GM12892 (cell line): ENCODE measurements around the gene MROH8.

Source experiments
- POLR2A ChIP-seq: IDR thresholded peaks from 2 replicates; pipeline ENCODE4 v1.6.1; 2011; ENCODE audit warnings: low read depth, low read length, control low read depth
- POLR2AphosphoS5 ChIP-seq: IDR thresholded peaks from 2 replicates; pipeline ENCODE4 v1.6.1; 2011; ENCODE audit warnings: low read depth, low read length, control low read depth
- TAF1 ChIP-seq: IDR thresholded peaks from 2 replicates; pipeline ENCODE4 v1.6.1; 2011; ENCODE audit warnings: low read depth, mild to moderate bottlenecking, control low read depth, low read length, borderline replicate concordance

DNA sequence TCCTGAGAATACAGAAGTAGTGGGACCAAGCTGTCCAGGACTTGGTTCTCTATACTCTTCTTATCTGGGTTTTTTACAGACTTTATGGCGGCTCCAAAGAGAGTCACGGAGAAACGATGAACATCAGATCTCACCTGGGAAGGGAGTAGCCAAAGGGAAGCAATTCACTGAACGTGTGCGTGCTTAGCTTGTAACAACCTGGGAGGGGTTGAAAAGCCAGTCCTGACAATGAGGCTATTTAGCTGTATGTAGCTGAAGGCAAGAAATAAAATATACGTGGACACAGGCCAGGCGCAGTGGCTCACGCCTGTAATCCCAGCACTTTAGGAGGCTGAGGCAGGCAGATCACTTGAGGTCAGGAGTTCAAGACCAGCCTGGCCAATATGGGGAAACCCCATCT, 65.3 kb downstream of the MROH8 start:
- no peak for TF ChIP-seq POLR2A
- TF ChIP-seq TAF1: no peak
- TF ChIP-seq POLR2AphosphoS5: no peak
